ENCODE results near the gene VPS51. TPM values are rescaled to one million over a fixed set of nuclear protein-coding genes. Genes with fewer than 3 reads are reported as not detected.
A peak's percentile ranks its signal among the peaks of the same experiment; 100 is the strongest.

VPS51 gene
- polyA plus RNA-seq, 1 donor from 2014 or later = 230 TPM

GRCh38 chr11:65115361-65116082, 19.5 kb downstream of the VPS51 start:
- Histone ChIP-seq H3K9ac (ENCODE audit: low read length) (no peak overlapping the region), H3K36me3 (ENCODE audit: insufficient read depth, low read length) (peaks cover 3% of the 10 kb centered on the region), H3K4me3 (ENCODE audit: low read length) (peak overlapping the region; percentile 97), H3K79me2 (replicated peaks; ENCODE audit: insufficient read depth, low read length) (peaks cover 27% of the 10 kb centered on the region), H2AFZ (ENCODE audit: low read depth, low read length) (no peak overlapping the region), H4K20me1 (ENCODE audit: insufficient read depth) (no peaks in the 10 kb centered on the region), H3K4me2 (ENCODE audit: low read length) (no peak overlapping the region), H3F3A (ENCODE audit: insufficient read depth, low read length, poor library complexity, severe bottlenecking) (no peaks in the 10 kb centered on the region), H3K27ac (ENCODE audit: low read length) (no peak overlapping the region), H3K9me3 (ENCODE audit: low read length) (no peaks in the 10 kb centered on the region), H3K9me2 (ENCODE audit: insufficient read depth, low read length) (no peaks in the 10 kb centered on the region), H3K27me3 (ENCODE audit: insufficient read depth, low read depth, low read length) (no peaks in the 10 kb centered on the region)
- TF ChIP-seq POLR2AphosphoS5 (IDR thresholded peaks at IDR 0.05) (peak; percentile 28), CTCF (IDR thresholded peaks at IDR 0.05; ENCODE audit: poor library complexity, severe bottlenecking) (no peak)

- H3K27me3 ChIP-seq (ENCODE audit: insufficient read depth, low read depth, low read length) = no peaks in the 10 kb centered on the region
- no peaks in the 10 kb centered on the region for H3K9me3 ChIP-seq (ENCODE audit: low read length)
- H3K4me2 ChIP-seq (ENCODE audit: low read length) = peak overlapping the region; percentile 82
- peak overlapping the region; percentile 79 for H3K9ac ChIP-seq (ENCODE audit: low read length)
- no peaks in the 10 kb centered on the region for H4K20me1 ChIP-seq (ENCODE audit: insufficient read depth)
- no peaks in the 10 kb centered on the region for H3F3A ChIP-seq (ENCODE audit: insufficient read depth, low read length, poor library complexity, severe bottlenecking)
- H3K36me3 ChIP-seq (ENCODE audit: insufficient read depth, low read length) = peaks cover 10% of the 10 kb centered on the region
- TF ChIP-seq CTCF (IDR thresholded peaks at IDR 0.05; ENCODE audit: poor library complexity, severe bottlenecking) (no peak), EZH2 (IDR thresholded peaks at IDR 0.05; ENCODE audit: borderline replicate concordance, insufficient read depth, low read length, poor library complexity, severe bottlenecking) (no peak), REST (IDR thresholded peaks at IDR 0.05; ENCODE audit: borderline replicate concordance) (no peak), MXI1 (conservative IDR thresholded peaks at IDR 0.05; ENCODE audit: poor library complexity, severe bottlenecking) (no peak), RAD21 (conservative IDR thresholded peaks at IDR 0.05) (no peak), EP300 (conservative IDR thresholded peaks at IDR 0.05; ENCODE audit: poor library complexity, severe bottlenecking) (no peak), TAF1 (IDR thresholded peaks at IDR 0.05; ENCODE audit: low read depth) (no peak), POLR2AphosphoS5 (IDR thresholded peaks at IDR 0.05) (no peak), SMC3 (conservative IDR thresholded peaks at IDR 0.05; ENCODE audit: poor library complexity) (no peak)
- peak overlapping the region; percentile 97 for H3K4me3 ChIP-seq (ENCODE audit: low read length)
- peaks cover 36% of the 10 kb centered on the region for H3K79me2 ChIP-seq (replicated peaks; ENCODE audit: insufficient read depth, low read length)
- no peak overlapping the region for H2AFZ ChIP-seq (ENCODE audit: low read depth, low read length)
- H3K27ac ChIP-seq (ENCODE audit: low read length) = peak overlapping the region; percentile 71
- H3K9me2 ChIP-seq (ENCODE audit: insufficient read depth, low read length) = no peaks in the 10 kb centered on the region
Observed at GRCh38 chr11:65116370-65117205, 20.6 kb downstream of the VPS51 start.

Data from neural cell (in vitro differentiated cells).